Measurements from ENCODE around the gene IARS1.

- no peak for TF ChIP-seq RFX5 (IDR thresholded peaks at IDR 0.05; ENCODE audit: borderline replicate concordance, low read depth, low read length)
- TF ChIP-seq ATF3 (IDR thresholded peaks at IDR 0.05; ENCODE audit: insufficient read depth, low read depth, low read length): no peak
- no peak for TF ChIP-seq POLR2AphosphoS5 (IDR thresholded peaks at IDR 0.05; ENCODE audit: low read depth, low read length)
- no peak for TF ChIP-seq CREB1 (IDR thresholded peaks at IDR 0.05)
- no peak for TF ChIP-seq JUND (IDR thresholded peaks at IDR 0.05; ENCODE audit: low read length)
- no peak for TF ChIP-seq RNF2 (IDR thresholded peaks at IDR 0.05; ENCODE audit: borderline replicate concordance, low read depth, low read length, missing control alignments, poor library complexity, severe bottlenecking)
- no peak for TF ChIP-seq EZH2 (IDR thresholded peaks at IDR 0.05; ENCODE audit: low read depth, low read length, severe bottlenecking)
- TF ChIP-seq HDAC2 (IDR thresholded peaks at IDR 0.05; ENCODE audit: borderline replicate concordance in 1 of 2, low read depth in 2 of 2, low read length in 2 of 2): no peak
- TF ChIP-seq EP300 (IDR thresholded peaks at IDR 0.05; ENCODE audit: borderline replicate concordance in 1 of 2, low read depth in 2 of 2, low read length in 2 of 2): no peak
- TF ChIP-seq CTCF (IDR thresholded peaks at IDR 0.05; ENCODE audit: control extremely low read depth in 1 of 3, insufficient read depth in 1 of 3, low read depth in 1 of 3, low read length in 3 of 3): no peak
- TF ChIP-seq TBP (IDR thresholded peaks at IDR 0.05; ENCODE audit: low read depth, low read length): no peak
- no peak for TF ChIP-seq USF2 (IDR thresholded peaks at IDR 0.05; ENCODE audit: low read length)
Measured at GRCh38 chr9:92298036-92298435, 4.5 kb upstream of the IARS1 start.
